ENCODE measurements around the gene SLC7A6OS.
A peak's percentile ranks its signal among the peaks of the same experiment; 100 is the strongest.

The SLC7A6OS gene

DNA sequence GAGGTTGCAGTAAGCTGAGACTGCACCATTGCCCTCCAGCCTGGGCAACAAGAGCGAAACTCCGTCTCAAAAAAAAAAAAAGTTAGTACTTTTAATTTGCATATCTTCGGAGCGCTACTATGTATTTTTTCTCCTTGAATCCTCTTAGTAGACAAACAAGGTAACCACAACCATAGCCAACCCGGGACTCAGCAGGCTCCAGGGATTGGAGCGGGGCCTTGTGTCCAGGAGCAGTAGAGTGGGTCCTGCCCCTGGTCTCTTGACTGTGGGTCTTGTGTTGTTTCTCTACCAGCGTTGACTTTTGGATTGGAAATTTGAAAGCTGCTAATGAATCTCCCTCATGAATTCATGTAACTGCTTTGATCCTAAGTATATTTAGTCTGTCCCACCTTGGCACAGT, 32.4 kb upstream of the SLC7A6OS start:
- DNase-seq: no peak

DNA sequence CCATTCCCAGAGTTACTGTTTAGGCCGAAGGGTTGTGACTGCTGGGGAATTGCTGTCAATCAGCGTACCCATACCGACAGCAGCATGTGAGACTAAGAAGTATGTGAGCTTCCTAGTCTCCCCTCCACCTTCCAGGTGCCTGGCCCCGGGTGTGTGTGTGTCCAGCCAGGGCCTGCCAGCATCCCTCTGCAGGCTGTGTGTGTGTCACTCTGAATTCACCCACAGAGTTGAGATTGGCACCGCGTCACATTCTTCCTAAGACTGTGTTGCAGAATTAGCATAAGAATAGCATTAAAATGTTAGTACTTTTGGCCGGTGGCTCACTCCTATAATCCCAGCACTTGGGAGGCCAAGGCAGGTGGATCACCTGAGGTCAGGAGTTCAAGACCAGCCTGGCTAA, 31.9 kb upstream of the SLC7A6OS start:
- no peak for DNase-seq

DNA sequence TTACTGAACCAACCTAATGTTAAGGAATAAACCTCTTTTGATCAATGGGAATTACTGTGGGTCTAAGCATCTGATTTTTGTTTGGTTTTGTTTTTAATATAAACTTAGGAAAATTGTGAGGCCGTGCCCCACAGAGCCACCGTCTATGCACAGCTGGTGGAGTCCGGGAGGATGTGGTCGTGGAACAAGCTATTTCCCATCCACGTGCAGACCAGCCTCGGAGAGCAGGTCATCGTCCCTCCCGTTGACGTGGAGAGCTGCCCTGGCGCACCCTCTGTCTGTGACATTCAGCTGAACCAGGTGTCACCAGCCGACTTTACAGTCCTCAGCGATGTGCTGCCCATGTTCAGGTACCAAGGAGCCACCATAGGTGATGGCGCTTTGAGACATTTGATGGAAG, 28.5 kb upstream of the SLC7A6OS start:
- no peak for DNase-seq

DNA sequence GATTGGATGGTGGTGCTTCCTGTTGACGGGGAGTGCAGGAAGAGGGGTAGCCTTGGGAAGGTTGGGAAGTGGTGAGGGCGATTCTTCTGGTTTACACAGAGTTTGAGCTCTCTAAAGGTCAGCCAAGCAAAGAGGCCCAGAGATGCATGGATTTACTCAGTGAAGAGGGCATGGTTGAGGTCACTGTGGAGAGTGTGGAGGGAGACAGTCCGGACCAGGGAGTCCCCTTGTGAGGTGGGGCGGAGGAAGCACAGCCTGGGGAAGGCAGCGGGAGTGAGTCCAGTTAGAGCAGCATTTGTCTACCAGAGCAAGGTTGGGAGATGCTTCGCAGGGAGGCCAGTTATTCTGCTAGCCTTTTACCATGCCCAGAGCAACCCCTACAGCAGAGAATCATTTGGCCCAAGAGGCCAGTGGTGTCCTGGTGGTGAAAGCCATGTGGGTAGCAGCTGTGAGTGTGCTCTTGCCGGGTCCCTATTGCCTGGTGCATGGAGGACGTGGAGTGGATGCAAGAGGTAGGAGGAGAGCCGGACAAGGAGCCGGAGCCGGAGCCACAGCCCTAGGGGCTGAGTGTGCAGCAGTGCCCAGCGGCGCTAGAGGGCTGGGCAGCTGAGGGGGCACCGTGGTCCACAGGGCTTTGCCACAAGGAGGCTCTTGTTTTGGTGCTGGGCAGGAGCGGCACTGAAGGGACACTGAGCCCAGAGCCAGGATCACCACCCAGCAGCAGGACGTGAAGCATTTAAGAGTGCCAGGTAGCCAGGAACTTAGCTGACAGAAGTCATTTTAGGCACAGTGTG, 27.8 kb upstream of the SLC7A6OS start:
- DNase-seq: no peak

DNA sequence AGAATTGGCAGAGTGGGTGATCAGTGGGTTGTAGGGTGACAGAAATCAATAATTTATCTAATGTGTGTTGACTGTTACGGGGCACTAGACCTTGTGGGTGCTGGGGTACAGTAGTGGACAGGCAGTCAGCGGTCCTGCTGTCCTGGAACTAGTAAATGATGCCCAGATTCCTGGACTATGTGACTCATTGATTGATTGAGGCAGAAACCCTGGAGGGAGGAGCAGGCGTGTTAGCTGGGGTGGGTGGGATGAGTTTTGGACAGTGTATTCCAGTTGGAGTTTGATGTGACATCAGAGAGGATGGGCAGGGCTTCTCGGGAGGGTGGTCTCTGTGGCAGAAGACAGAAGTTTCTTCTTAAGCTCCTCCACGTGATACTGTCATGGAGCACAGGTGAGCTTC, 24.4 kb upstream of the SLC7A6OS start:
- no peak for DNase-seq

DNA sequence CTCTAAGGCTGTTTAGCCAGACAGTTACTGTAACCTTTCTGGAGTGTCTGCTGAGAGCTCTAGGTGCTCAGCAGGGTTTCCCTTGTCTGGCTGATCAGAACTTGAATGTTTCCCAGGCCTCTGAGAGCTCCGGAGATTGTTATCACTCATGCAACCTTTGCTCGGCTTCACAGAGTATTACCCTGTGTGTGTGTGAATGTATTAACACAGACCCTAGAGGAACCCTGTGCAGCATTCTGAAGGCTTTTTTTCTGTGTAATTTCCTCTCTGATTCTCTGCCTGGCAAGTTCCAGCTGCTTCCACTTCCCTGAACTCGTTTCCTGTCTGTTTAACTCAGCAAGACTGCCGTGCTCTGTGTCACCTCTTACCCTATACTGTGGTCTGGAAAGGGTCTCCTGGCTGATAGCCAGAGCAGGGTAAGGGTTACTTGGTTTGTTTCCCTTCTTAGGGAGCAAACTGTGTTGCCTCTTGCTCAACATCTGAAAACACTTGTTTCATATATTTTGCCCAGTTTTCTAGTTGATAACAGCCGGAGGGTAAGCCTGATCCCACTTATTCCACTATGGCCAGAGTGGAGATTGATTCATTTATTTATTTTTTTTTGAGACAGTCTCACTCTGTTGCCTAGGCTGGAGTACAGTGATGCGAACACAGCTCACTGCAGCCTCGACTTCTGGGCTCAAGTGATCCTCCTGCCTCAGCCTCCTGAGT, 21.8 kb upstream of the SLC7A6OS start:
- no peak for DNase-seq

DNA sequence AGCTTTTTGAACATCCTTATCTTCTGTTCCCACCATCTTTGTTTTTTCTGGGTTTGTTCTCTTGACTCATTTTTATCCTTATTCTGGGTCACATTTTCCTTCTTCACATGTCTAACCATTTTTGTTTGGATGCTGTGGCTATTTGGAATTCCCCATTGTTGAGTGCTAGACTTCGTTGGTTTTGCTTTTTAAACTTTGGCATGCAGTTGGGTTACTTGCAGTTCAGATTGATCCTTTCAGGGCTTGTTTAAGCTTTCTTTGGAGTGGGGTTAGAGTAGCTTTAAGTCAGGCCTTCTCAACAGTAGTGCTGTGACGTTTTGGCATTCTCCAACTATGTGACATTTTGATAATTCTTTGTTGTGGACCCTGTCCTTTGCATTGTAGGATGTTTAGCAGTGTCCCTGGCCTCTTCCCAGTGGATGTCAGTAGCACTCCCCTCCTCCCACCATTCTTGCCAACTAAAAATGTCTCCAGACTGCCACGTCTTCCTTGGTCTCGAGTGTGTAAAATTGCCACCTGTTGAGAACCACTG, 21.2 kb upstream of the SLC7A6OS start:
- DNase-seq: no peak

DNA sequence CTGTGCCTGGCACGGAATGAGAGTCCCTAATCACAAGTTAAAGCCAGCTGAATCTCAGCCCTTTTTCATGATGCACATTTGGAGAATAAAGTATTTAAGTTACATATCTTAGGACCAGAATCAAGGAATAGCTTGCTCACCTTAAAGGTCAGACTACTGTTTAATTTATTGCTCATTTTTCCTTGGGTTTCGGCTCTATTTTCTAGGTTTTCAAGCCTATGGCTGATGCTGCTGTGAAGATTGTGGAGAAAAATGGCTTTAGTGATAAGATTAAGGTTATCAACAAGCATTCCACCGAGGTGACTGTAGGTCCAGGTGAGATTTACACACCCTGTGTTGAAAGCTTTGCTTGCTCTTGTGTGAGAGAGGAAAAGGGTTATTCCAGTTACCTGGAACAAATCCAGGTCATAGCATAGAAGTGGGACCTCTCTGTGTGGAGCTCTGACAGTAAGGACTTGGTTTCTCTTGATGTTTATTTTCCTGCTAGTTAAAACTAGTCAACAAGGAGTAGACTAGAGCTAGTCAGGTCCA, 18.2 kb upstream of the SLC7A6OS start:
- DNase-seq: no peak

DNA sequence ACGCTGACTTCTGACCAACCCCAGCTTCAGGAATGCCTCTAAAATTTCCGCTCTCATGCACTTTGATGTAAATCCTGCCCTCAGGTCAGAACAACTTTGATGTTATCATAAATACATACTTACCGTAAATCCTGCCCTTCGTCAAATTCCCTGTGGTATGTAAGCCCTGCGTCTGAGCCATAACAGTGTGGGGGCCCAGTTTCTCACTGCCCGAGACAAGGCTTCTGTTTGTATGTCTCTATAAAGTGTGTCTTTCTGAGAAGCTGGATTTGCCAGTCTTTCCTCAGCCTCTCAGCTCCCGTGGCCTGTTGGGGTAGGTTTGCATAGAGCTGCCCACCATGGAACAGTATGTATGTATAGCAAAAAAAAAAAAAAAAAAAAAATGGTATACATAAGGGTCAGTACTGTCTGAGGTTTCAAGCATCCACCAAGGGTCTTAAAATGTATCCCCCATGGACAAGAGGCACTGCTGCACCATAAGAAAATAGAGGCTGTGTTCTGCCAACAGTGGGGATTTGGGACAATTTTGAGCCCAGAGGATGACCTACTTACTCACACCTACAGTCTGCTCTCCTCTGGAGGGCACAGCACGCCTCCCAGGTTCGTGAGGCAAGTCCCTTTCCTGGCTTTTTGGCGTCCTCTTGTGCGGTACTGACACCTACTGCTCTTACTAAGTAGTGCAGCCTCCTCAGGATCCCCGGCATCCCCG, 17.6 kb upstream of the SLC7A6OS start:
- DNase-seq: peak; percentile 21

DNA sequence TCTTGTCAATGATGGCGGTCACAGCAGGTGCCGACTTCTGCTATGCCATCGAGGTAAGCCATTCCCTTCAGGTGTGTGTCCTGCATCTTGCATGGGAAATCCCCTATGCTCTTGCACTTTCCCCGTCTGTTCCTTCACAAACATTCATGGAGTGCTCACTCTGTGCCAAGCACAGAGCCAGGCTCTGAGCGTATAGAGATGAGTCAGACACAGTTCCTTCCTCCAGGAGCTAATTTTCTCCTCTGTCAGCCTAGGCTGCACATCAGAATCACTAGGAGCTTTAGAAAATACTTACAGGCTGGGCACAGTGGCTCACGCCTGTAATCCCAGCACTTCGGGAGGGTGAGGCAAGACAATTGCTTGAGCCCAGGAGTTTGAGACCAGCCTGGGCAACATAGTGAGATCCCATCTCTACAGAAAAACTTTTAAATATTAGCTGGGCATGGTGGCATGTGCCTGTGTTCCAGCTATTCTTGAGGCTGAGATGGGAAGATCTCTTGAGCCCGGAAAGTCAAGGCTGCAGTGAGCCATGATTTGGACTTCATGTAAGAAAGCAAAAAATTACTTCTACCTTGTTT, 14.1 kb upstream of the SLC7A6OS start:
- no peak for DNase-seq

DNA sequence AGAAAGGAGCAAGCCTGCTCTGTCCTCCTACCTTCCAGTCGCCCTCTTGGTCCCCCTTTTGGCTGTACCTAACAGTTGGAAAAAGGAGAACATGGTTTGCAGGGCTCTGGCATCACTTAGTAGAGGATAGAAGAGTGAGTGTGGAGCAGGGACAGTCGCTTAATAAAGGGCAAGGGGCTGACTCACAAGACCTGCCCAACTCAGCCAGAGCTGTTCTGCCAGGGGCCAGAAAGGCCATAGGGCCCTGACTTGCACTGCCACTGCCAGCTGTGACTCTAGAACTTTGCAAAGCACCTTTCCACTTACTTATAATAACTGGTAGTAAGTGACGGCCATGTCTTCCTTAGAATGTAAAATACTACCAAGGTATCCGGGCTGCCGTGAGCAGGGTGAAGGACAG, 13.6 kb upstream of the SLC7A6OS start:
- DNase-seq: no peak

DNA sequence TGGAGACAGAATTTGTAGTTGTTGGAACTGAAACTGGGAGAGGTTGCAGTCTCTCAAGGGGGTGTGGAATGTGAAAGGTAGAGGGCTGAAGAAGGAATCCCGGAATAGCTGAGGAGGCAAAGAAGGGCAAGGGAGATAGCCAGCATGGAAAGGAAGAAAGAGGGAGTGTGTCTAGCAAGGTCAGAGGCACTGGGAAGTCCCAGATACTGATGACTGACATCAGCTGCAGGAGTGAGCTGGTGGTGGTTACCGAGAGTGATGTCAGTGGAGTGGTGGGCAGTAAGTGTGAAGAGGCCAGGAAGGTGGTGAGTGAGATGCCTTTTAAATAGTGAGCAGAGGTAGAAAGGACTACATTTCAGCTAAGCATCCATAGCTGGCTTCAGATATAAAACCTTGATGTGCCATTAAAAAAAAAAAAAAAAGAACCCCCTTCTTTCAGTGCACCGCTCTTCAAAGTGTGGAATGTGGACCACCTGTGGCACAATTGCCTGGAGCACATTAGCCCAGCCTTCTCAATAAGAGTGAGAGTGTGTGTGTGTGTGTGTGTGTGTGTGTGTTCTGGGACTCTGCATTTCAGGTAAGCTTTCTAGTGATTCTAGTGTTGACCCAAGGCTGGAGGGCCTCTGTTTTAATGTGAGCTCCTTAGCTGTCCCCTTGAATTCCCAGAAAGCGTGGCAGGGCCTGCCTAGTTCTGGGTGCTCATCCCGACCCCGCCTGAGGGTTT, 8.6 kb upstream of the SLC7A6OS start:
- no peak for DNase-seq

DNA sequence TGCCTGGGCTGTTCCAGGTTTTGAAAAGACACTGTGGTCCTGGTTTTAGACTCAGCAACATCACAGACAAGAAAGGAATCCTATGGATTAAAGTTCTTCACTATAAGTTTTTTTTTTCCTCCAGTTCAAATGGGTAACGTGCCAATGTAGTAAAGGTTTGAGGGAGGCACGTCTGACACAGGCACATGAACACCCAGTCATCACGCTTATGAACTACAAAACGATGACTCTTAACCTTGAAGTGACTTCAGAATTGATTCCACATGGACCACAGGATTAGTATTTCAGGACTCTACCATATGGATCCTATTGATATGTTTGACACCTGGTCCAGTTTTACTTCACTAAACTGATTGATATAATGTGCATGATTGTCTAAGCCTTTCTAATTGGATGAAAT, 2.4 kb upstream of the SLC7A6OS start:
- DNase-seq: no peak

DNA sequence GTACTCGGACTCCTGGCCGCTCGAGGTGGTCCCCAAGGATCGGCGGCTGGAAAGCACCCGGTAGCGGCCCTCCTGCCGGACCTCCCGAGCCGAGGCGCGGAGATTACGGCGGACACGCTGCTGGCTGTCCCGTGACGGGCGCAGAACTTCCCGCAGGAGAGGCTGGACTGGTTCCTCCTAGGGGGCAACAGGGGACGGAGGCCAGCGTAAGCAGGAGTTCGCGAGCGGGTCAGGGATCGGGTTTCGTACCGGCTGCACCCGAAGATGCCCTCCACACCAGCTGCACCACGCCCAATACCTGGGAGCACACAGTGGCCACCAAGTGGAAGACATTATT, 341 bp downstream of the SLC7A6OS start:
- no peak for DNase-seq

DNA sequence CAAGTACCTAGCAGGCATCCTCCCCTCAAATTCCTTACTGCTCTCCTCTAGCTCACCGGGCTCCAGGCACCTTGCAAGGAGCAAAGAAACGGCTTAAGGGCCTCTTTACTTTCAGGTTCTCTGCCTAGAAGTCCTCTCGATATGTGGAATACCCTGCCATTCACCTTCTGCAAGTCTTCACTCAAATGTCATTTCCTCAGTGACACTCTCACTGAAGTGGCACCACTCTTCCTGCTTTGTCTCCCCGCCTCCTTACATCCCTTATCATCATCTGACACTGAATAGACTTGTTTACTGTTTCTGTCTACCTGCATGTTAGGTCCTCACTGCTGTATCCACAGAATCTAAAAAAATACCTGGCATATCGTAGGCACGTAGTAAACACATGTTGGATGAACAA, 947 bp downstream of the SLC7A6OS start:
- DNase-seq: no peak

DNA sequence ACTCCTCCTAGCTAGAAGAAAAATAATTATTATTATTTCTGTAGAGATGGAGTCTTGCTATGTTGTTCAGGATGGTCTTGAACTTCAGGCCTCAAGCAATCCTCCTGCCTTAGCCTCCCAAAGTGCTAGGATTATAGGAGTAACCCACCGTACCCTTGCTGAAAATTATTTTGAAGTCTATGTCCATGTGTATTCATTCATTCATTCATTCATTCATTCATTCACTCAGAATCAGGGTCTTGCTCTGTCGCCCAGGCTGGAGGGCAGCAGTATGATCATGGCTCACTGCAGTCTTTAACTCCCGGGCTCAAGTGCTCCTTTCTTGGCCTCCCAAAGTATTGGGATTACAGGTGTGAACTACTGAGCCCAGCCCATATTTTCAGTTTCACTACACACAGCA, 4.1 kb downstream of the SLC7A6OS start:
- DNase-seq: no peak

DNA sequence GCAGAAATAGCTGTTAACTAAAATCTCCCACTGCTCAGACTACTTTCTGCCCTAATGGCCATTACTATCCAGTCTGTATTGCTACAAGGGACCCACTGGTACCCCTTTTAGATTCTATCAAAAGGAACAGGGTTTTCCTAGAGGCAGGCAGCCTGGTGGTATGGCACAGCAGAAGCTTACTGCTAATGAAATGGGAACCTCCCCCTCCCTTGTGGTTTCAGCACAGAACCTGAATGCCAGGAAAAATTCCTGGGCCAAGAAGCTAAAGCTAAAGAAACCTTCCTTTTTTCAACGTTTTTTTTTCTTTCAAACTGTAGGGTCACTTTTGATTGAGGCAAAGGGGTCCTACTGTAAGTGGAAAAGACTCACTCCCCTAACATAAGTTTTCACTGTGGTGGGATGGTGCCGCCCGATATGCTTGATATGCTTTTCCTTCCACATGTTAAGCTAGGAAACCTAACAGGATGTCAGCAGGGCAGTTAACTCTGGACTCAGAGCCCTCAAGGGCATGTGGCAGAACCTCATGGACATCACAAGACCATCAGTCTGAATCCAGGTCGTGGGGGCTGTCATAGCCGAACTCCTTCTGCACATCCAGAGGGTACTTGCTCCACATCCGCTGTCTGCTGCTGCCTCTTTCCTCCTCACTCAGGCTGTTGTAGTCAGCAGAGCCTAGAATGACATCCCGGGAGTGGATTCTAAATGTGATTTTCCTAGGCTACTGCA, 9.8 kb downstream of the SLC7A6OS start:
- DNase-seq: no peak

DNA sequence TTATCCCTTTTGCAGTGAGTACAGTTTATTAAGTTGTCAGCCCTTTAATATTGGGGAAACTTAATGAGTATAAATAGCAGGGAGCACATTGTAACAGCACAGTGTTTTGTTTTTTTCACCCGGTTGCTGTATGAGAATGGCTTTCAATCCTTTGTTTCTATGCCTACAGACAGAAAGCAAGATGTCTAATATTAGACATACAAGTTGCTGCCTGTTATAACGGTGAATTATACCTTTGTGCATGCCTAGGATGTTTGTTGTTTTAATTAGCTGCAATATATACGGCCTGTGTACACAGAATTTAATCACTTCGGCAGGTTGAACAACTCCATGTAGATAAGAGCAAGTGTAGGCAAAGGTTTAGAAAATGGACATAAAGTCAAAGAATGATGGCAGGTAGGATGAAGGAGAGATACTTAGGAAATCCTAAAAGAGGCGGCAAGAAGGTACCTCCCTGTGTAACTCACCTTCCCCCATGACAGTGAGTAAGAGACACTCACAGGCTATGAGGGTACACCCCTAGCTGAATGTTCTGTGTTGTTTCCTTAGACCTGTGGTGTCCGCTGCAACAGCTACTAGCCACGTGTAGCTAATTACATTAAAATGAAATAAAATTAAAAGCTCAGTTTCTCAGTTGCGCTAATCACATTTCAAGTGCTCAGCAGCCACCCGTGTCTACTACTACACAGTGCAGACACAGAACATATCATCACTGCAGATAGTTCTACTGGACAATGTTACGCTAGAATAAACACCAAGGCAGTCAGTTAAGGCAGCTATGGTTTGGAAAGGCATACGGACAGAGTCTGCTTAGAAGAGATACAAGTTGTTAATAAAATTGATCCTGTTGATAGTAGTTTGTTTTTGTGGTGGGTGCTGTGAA, 10.9 kb downstream of the SLC7A6OS start:
- no peak for DNase-seq

DNA sequence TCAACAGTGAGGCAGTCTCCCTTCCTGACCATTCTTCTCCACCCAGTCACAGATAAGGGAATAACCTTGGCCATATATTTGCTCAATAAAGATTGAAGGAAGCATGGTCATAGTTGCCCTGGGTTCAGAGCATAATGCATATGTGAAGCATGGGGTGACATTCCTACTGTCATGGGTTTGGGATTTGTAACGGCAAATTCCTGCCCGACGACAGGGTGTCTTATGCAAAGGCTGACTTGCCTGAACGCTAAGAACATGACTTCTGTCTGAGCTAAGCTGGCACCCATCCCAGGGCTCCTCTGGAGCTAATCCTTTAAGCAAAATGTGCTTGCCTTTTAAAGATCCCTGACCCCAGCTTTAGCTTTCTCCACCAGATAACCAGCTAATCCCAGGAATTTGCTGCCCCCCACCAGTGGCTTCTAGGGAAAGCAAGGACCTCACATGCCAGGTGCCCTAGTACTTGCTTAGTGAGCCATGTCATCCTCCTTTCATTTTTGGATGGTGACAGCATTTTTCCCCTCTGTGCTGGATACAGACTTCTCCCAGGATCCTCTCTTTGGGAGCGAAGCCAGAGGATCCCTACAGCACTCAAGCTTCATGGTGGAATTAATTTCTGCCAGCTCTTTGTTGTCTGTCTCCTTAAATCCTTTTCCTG, 11.7 kb downstream of the SLC7A6OS start:
- peak; percentile 1 for DNase-seq

DNA sequence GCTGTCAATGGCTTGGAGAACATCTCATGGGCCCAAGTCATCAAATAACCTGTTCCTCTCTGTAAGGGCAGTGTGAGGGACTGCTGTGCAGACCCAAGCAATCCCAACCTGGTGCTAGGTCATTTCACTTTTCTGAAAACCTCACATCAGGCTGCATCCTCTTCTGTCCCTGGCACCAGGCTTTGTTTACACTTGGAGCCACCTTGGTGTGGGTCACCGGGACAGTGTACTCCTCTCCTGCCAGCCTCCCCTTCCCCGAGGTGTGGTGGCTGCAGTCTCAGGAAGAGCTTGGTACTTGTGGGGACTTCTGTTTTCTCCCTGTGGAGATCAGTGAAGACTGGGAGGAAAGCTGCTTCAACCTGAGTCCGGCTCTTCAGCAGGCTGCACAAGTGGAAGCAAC, 12.4 kb downstream of the SLC7A6OS start:
- no peak for DNase-seq
